Hematopoietic multipotent progenitor cell treated with erythropoietin and hydrocortisone succinate and interleukin-3 and kit ligand, for 4 days (in vitro differentiated cells): ENCODE measurements around the gene ADGRB3.
"Not testable (repeated sequence)": the region's sequence is repeated elsewhere in the genome, so short reads cannot be mapped to it uniquely, and the experiment has no call there.

ENCODE experiments used
- DNase-seq: peaks from one replicate; pipeline ENCODE4 v3.0.0-alpha.2; 2015

The ADGRB3 gene

GRCh38 chr6:69279805-69280204 is 644.7 kb downstream of the ADGRB3 start:
- no peak for DNase-seq

- DNase-seq: no peak
Measured at GRCh38 chr6:69280858-69281257, 645.8 kb downstream of the ADGRB3 start.

GRCh38 chr6:69284176-69284730 is 649.2 kb downstream of the ADGRB3 start:
- no peak for DNase-seq

- no peak for DNase-seq
Measured at GRCh38 chr6:69285054-69285453, 650.0 kb downstream of the ADGRB3 start.

- DNase-seq: no peak
Measured at GRCh38 chr6:69286331-69286730, 651.2 kb downstream of the ADGRB3 start.

GRCh38 chr6:69288198-69288597 is 653.1 kb downstream of the ADGRB3 start:
- DNase-seq: not testable (repeated sequence)

GRCh38 chr6:69289689-69290495 is 654.8 kb downstream of the ADGRB3 start:
- no peak for DNase-seq

GRCh38 chr6:69293471-69293870 is 658.4 kb downstream of the ADGRB3 start:
- DNase-seq: no peak

GRCh38 chr6:69294407-69294806 is 659.3 kb downstream of the ADGRB3 start:
- no peak for DNase-seq

GRCh38 chr6:69294862-69295261 is 659.8 kb downstream of the ADGRB3 start:
- no peak for DNase-seq

- no peak for DNase-seq
Measured at GRCh38 chr6:69303382-69303781, 668.3 kb downstream of the ADGRB3 start.

- no peak for DNase-seq
Measured at GRCh38 chr6:69305456-69305855, 670.4 kb downstream of the ADGRB3 start.

GRCh38 chr6:69308584-69308983 is 673.5 kb downstream of the ADGRB3 start:
- no peak for DNase-seq

- DNase-seq: no peak
Measured at GRCh38 chr6:69311888-69312287, 676.8 kb downstream of the ADGRB3 start.

GRCh38 chr6:69314001-69314400 is 678.9 kb downstream of the ADGRB3 start:
- no peak for DNase-seq

GRCh38 chr6:69314531-69314930 is 679.4 kb downstream of the ADGRB3 start:
- DNase-seq: no peak

- no peak for DNase-seq
Measured at GRCh38 chr6:69331886-69332285, 696.8 kb downstream of the ADGRB3 start.

- no peak for DNase-seq
Measured at GRCh38 chr6:69337311-69337710, 702.2 kb downstream of the ADGRB3 start.

- no peak for DNase-seq
Measured at GRCh38 chr6:69338431-69339162, 703.5 kb downstream of the ADGRB3 start.

- DNase-seq: no peak
Measured at GRCh38 chr6:69339163-69339550, 704.1 kb downstream of the ADGRB3 start.

GRCh38 chr6:69340196-69340595 is 705.1 kb downstream of the ADGRB3 start:
- no peak for DNase-seq

- no peak for DNase-seq
Measured at GRCh38 chr6:69343851-69344250, 708.8 kb downstream of the ADGRB3 start.

- DNase-seq: no peak
Measured at GRCh38 chr6:69349771-69350170, 714.7 kb downstream of the ADGRB3 start.

GRCh38 chr6:69362209-69362608 is 727.1 kb downstream of the ADGRB3 start:
- DNase-seq: no peak
